PC-9 (cell line): Measurements from ENCODE around the gene HAUS3. TPM values are rescaled to one million over a fixed set of nuclear protein-coding genes. Genes with fewer than 3 reads are reported as not detected.

Source experiments
- BruUV-seq: library from RNA; stranded (reverse); fragments of 400-500 nt; replicated peaks from 2 replicates; lab custom pipeline; 2021; lab: Mats Ljungman, UMichigan
- CTCF ChIA-PET: fragments of 300-600 bp; sonication (Branson Sonifier 250); formaldehyde crosslinking; loops from one replicate; lab custom pipeline; 2022; ENCODE audit warnings: antibody characterized with exemption; lab: Charles Lee
- POLR2A ChIA-PET: fragments of 300-600 bp; sonication (Branson Sonifier 250); formaldehyde crosslinking; loops from one replicate; lab custom pipeline; 2022; ENCODE audit warnings: antibody characterized with exemption; ENCODE audit not compliant: unreplicated experiment; lab: Charles Lee
- DNase-seq, 2 experiments: peaks; one replicate each; pipeline versions ENCODE4 v3.0.0 to v3.0.0-alpha.2; 2015 to 2022; ENCODE audit warnings: mixed read lengths in 1 of 2
- H2AFZ ChIP-seq: fragments of 200-600 bp; sonication (generic); 2 replicates; pipeline ENCODE4 v1.8.1; 2017; ENCODE audit warnings: antibody characterized with exemption
- H3F3A ChIP-seq: fragments of 200-600 bp; sonication (generic); 2 replicates; pipeline ENCODE4 v1.8.1; 2017; ENCODE audit warnings: antibody characterized with exemption, mild to moderate bottlenecking, low read depth; ENCODE audit not compliant: insufficient read depth
- H3K27ac ChIP-seq: fragments of 200-600 bp; sonication (generic); 2 replicates; pipeline ENCODE4 v1.6.1; 2016; ENCODE audit warnings: mixed run types
- H3K27me3 ChIP-seq: fragments of 200-600 bp; sonication (generic); 2 replicates; pipeline ENCODE4 v1.6.1; 2016; ENCODE audit warnings: low read depth, mixed run types; ENCODE audit not compliant: insufficient read depth
- H3K36me3 ChIP-seq: fragments of 200-600 bp; sonication (generic); 2 replicates; pipeline ENCODE4 v1.6.1; 2016; ENCODE audit warnings: low read depth, mixed run types
- H3K4me1 ChIP-seq: fragments of 200-600 bp; sonication (generic); replicated peaks from 2 replicates; pipeline ENCODE4 v1.6.1; 2016; ENCODE audit warnings: mixed run types; ENCODE audit not compliant: insufficient read depth
- H3K4me2 ChIP-seq: fragments of 200-600 bp; sonication (generic); 2 replicates; pipeline ENCODE4 v1.6.1; 2017; ENCODE audit warnings: mixed run types
- H3K4me3 ChIP-seq: fragments of 200-600 bp; sonication (generic); 2 replicates; pipeline ENCODE4 v1.6.1; 2016; ENCODE audit warnings: mixed run types
- H3K79me2 ChIP-seq: fragments of 200-600 bp; sonication (generic); 2 replicates; pipeline ENCODE4 v1.6.1; 2017; ENCODE audit warnings: low read depth, mixed run types
- H3K9me2 ChIP-seq: fragments of 200-600 bp; sonication (generic); 2 replicates; pipeline ENCODE4 v1.8.1; 2017; ENCODE audit warnings: mild to moderate bottlenecking; ENCODE audit not compliant: insufficient read depth
- H3K9me3 ChIP-seq: fragments of 200-600 bp; sonication (generic); 2 replicates; pipeline ENCODE4 v1.8.1; 2016; ENCODE audit warnings: low read depth; ENCODE audit not compliant: insufficient read depth
- H4K20me1 ChIP-seq: fragments of 200-600 bp; sonication (generic); 2 replicates; pipeline ENCODE4 v1.8.1; 2017; ENCODE audit not compliant: insufficient read depth
- CTCF ChIP-seq: fragments of 200-600 bp; sonication (generic); conservative IDR thresholded peaks from 2 replicates; pipeline ENCODE4 v1.6.1; 2017; ENCODE audit warnings: mixed run types, antibody characterized with exemption, mild to moderate bottlenecking, moderate library complexity
- EZH2 ChIP-seq: fragments of 200-600 bp; sonication (generic); IDR thresholded peaks from 2 replicates; pipeline ENCODE4 v1.8.0; 2017; ENCODE audit warnings: antibody characterized with exemption, low read depth
- intact Hi-C: fragments of 100-400 bp; cut with micrococcal nuclease; formaldehyde crosslinking; loops from one replicate; pipeline ENCODE4 v1.10.0; 2022; ENCODE audit not compliant: unreplicated experiment
- total RNA-seq: library from RNA; stranded (reverse); gene quantifications from 2 replicates; pipeline ENCODE4 v1.2.3, GENCODE V29; 2021

HAUS3 gene
- total RNA-seq, 1 experiment from 2014 or later, result 16.2 TPM

GRCh38 chr4:2246384-2247127 lies 4.6 kb upstream of the HAUS3 start:
- intact Hi-C loops, result no loop called here

GRCh38 chr4:2245787-2246275 lies 3.9 kb upstream of the HAUS3 start:
- BruUV-seq, result no TSS peak
- intact Hi-C loops, result no loop called here
- POLR2A ChIA-PET, result interaction anchor here (0.6 kb wide), 1 partner anchor 197 kb away, joined by 3 read pairs; no protein-coding TSS in a partner anchor

More at GRCh38 chr4:2246384-2247127, 4.6 kb upstream of the HAUS3 start:
- Histone ChIP-seq H3F3A (peaks cover 7% of the 10 kb centered on the region; the same call in 1 of the 2 replicates), H3K27me3 (no peaks in the 10 kb centered on the region), H3K4me3 (no peak overlapping the region), H3K9me2 (no peaks in the 10 kb centered on the region), H3K79me2 (peaks cover 1% of the 10 kb centered on the region), H3K4me1 (no peaks in the 10 kb centered on the region), H3K9me3 (no peaks in the 10 kb centered on the region), H3K36me3 (no peaks in the 10 kb centered on the region), H3K4me2 (no peak overlapping the region), H3K27ac (no peak overlapping the region), H4K20me1 (no peaks in the 10 kb centered on the region), H2AFZ (no peak overlapping the region)
- no TSS peak for BruUV-seq
- CTCF ChIA-PET, result no interaction called here
- TF ChIP-seq EZH2, result no peak
- no peak for TF ChIP-seq CTCF
- POLR2A ChIA-PET, result no interaction called here
- no peak for DNase-seq

More at GRCh38 chr4:2245787-2246275, 3.9 kb upstream of the HAUS3 start:
- Histone ChIP-seq H3K4me3 (no peak overlapping the region), H3K27ac (no peak overlapping the region), H3K79me2 (peaks cover 9% of the 10 kb centered on the region), H3F3A (peaks cover 7% of the 10 kb centered on the region; the same call in 1 of the 2 replicates), H3K9me3 (no peaks in the 10 kb centered on the region), H2AFZ (no peak overlapping the region), H3K27me3 (no peaks in the 10 kb centered on the region), H3K4me2 (no peak overlapping the region), H4K20me1 (no peaks in the 10 kb centered on the region), H3K9me2 (no peaks in the 10 kb centered on the region), H3K4me1 (peaks cover under 1% of the 10 kb centered on the region), H3K36me3 (no peaks in the 10 kb centered on the region)
- TF ChIP-seq CTCF (no peak), EZH2 (no peak)
- CTCF ChIA-PET, result no interaction called here
- no peak for DNase-seq
